Fibroblast of lung (primary cell): ENCODE data around the gene TIFAB.

Source experiments
- CTCF ChIP-seq, 2 donors: IDR thresholded peaks in 1 of 2; conservative IDR thresholded peaks in 1 of 2; 1 replicate in 1 of 2; 2 replicates in 1 of 2; pipeline ENCODE4 v1.5.1; 2011 to 2012; ENCODE audit warnings: low read length in 2 of 2, control low read depth in 1 of 2, inconsistent platforms in 1 of 2, low read depth in 1 of 2, mild to moderate bottlenecking in 1 of 2
- EZH2 ChIP-seq: IDR thresholded peaks from 2 replicates; pipeline ENCODE4 v1.5.1; 2012; ENCODE audit warnings: low read length, control low read depth, mild to moderate bottlenecking; ENCODE audit errors: missing control alignments

- TF ChIP-seq CTCF (conservative IDR thresholded peaks at IDR 0.05 in 1 of 2, IDR thresholded peaks at IDR 0.05 in 1 of 2; ENCODE audit: low read depth in 1 of 2, low read length in 2 of 2) (no peak), EZH2 (no peak)
Measured at GRCh38 chr5:135460246-135461033, 8.3 kb upstream of the TIFAB start.
